CD4-positive, alpha-beta T cell treated with Interleukin-15 for 1 hour (primary cell): Measurements from ENCODE around the gene ATP8A1.
A peak's percentile ranks its signal among the peaks of the same experiment; 100 is the strongest.
"Not testable (repeated sequence)": the region's sequence is repeated elsewhere in the genome, so short reads cannot be mapped to it uniquely, and the experiment has no call there.

Experiments used
- DNase-seq: peaks from one replicate; pipeline ENCODE4 v3.0.0-alpha.2; 2020

Gene ATP8A1

DNA sequence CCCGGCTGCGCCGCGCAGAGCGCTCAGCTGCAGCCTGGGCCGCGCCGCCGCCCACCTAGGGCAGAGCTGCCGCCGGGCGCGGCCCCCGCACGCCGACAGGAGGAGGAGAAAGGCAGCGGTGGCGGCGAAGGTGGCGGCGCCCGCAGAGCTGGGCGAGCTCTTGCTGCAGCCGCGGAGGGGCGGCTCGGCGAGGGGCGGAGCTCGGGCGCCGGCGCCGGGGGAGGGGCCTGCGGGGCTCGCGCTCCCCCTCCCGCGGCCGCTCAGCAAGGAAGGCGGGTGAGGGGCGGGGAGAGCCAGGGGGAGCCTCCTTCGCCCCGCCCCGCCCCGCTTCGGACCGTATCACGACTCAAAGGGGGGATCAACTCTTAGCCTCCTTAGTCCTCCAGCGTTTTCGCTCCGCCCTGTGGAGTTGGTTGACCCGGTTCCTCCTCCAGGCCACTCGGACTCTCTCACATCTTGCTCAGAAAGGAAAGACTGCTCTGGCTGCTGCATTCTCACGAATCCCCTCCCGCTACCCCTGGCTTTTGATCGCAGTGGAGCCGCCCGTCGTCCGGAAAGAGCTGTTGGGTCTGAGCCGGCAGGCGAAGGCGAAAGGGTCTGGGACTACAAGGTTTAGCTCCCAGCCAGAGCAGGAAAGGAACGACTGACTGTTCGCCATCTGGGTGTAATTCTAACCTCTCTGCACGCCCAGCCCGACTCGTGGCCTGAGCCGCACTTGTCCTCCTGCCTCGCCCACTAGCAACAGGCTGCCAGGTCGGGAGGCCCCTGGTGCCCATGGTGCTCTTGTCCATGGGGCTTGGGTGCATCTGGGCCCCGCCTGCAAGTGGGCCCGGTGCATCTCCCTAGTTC is at the start of gene ATP8A1:
Gene ATP8A1, minus strand, starts transcription at position 162 of the 849 bp plus-strand sequence. CDS start 232 bp downstream, outside the sequence.
- peak; percentile 93 for DNase-seq

DNA sequence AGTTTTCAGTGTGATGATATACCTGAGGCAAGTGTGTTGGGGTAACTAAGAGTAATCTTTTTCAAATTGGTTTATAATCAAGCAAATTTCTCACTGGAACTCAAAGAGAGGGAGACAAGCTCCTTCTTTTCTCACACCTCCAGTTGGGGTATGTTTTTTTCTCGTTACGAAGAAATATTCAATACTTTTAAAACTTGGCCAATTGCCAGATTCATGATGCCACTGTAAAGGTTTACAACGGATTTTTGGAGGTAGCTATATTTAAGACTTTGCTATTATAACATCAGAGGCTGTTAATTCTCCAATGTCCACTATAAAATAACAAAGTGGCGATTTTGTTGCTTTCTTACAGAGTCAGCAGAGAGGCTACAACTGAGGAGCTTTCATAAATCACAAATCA is 49.2 kb upstream of the ATP8A1 start:
- no peak for DNase-seq

DNA sequence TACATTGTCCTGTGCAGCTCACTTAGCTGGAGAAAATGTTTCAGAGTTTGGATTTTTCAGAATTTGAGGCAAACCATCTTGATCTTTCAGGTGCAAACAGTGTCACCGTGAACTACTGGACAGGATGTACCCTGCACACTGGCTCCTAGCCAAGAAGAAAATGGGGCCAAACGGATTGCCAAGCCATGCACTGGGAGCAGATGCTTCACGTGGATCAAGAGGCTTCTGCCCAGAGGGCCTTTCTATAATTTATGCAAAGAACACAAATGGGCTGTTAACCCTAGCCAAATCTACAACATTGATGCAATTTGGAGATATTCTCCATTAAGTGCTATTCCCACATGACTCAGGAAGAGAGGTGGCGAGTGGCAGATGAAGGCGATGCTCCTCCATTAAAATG is 46.9 kb upstream of the ATP8A1 start:
- no peak for DNase-seq

- no peak for DNase-seq
These were observed 46.0 kb upstream of the ATP8A1 start for GRCh38 chr4:42702895-42703294.

GRCh38 chr4:42701780-42702179 is 44.9 kb upstream of the ATP8A1 start:
- not testable (repeated sequence) for DNase-seq

- no peak for DNase-seq
These were observed 33.6 kb upstream of the ATP8A1 start for GRCh38 chr4:42690537-42690936.

GRCh38 chr4:42683393-42683792 is 26.5 kb upstream of the ATP8A1 start:
- DNase-seq, result no peak

GRCh38 chr4:42678512-42678911 is 21.6 kb upstream of the ATP8A1 start:
- DNase-seq, result no peak

DNA sequence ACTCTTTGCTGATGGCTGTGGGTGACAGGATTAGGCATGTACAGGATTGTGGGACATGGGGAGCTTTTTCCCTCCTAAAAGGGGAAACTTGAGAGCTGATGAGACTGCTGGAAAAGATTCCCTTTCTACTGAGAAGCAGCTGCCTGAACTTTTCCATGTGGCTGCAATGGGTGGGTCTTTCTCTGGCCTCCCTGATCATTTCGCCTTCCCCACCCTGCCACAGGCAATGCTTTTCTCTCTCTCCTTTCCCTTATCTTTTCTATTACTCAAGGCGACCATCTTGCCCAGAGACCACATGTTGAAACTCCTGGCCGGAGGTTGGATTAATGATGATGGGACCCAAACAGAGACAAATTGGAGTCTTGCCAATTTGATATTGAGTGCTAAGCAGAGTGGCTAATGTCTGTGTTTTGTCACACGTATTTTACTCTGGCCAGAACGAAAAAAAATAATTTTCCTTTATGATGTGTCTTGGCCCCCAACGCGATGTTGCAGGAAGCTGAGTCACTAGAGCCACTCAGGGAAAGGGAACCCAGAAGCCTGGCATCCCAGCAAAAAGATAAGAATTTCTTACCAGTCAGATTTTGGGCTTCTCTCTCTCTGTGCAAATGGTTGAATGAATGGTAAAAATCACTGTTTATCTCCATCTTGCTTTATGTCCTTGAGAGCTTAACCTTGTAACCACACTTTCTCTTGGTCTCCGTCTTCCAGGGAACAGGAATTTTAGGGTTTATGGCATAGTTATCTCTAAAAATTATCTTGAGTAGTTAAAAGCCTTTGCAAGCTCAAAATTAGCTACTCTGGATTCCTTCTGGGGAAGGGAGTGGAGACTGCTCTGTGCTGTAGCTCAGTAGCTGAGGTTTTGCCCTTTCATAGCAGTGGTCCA is 19.4 kb upstream of the ATP8A1 start:
- DNase-seq, result no peak

DNA sequence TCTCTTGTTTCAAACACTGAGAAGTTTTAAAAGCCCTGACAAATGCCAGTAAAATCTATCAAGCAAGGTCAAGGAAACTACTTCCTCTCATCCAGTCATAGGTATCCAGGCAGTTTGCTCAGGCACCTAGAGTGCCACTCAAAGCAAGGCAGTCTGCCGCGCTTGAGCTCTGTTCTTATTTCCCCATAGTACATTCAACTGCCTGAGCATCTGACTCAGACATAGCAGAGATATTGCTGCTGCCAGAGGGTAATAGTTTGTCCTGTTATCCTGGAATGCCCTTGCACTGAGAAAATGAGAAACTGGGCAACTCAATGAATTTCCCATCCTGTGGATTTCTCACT is 16.1 kb upstream of the ATP8A1 start:
- DNase-seq, result no peak

- DNase-seq, result no peak
These were observed 15.6 kb upstream of the ATP8A1 start for GRCh38 chr4:42672359-42673081.

GRCh38 chr4:42671431-42672194 is 14.7 kb upstream of the ATP8A1 start:
- peak; percentile 61 for DNase-seq

DNA sequence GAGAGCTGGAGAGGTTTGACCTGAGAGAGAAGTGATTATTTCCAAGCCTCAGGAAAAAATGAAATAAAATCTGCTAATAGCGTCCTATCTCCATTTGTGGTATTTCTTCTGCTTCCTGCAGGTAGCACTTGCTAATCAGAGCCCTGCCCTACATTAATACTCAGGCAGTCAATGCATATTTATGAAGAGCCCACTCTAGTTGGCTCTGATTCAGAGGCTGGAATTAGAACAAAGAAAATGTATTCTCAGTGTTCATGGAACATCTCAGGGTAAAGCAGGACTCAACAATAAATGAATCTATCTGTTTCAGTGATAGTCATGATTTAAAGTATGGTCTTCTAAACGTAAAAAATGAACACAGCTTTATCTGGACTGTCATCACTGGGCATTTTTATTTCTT is 1.4 kb upstream of the ATP8A1 start:
- no peak for DNase-seq

- no peak for DNase-seq
These were observed 294 bp downstream of the ATP8A1 start for GRCh38 chr4:42656679-42656943.

DNA sequence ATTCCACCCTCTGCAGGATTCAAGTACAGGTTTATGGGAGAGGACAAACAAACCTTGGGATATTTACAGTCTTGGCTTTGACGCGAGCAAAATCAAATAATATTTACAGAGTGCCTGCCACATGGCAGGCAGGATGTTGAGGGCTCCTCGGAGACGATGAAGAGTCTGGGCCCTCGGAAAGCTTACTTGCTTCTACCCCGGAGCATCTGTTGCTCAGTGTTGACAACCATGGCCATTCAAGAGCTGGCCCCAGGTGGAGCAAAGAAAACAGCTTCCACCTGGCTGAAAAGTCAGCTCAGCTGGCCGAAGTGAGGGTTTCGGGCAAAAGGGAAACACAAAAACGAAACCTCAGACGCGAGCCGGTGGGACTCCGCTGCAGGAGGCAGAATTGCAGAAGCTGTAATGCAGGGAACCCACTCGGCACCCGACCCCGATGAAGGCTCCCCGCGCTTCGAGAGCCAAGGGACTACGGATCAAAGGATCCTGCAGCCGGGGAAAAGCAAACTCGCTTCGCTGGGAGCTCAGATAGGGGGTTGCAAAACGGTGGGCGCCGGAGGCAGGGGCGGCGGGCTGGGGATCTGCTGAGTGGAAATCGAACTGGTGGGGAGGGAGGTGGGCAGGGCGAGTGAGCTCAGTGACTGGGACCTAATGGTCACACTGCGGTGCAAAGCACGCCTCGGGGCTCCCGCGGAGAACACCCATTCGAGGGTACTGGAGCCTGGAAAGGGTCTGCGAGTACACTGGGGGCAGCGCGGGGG is 805 bp downstream of the ATP8A1 start:
- DNase-seq, result peak; percentile 55

GRCh38 chr4:42655269-42655637 is 1.7 kb downstream of the ATP8A1 start:
- DNase-seq, result no peak

- DNase-seq, result no peak
These were observed 2.2 kb downstream of the ATP8A1 start for GRCh38 chr4:42654631-42655268.

DNA sequence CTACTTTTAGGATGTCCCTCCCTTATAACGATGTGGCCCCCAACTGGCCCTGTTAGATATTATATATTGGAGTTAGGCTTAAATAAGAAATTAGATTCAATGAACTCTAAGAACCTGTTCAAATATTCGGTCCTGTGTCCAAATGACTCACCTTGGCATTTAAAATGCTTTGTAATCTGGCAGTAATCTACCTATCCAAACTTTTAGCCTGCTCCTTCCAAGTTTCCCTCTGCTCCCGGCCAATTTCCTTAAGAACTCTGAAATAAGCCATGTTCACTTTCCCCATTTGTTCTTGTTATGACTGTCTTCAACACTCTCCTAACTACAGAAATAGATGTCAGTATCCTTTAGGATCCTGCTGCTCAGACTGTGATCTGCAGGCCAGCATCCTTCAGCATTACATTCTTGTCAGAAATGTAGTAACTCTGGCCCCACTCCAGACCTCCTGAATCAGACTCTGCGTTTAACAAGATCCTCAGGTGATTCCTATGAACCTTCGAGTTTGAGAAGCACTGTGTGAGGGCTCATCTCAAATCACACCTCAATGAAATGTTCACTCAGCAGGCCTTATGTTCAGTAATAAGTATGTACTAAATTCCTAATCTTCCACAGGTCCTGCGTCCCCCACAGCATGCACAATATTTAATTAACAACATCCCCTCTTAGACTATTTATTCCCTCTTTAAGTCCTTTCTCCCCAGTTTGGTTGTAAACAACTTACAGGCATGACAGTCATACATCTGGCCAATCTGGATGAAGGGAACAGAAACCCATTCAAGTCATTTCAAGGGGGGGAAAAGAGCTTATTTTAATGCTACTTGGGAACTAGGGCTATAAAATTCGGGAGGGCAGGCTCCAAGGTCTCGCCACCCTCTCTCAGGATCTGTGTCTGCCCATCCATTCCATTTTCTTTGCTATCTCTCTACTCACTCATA is 3.0 kb downstream of the ATP8A1 start:
- DNase-seq, result no peak

DNA sequence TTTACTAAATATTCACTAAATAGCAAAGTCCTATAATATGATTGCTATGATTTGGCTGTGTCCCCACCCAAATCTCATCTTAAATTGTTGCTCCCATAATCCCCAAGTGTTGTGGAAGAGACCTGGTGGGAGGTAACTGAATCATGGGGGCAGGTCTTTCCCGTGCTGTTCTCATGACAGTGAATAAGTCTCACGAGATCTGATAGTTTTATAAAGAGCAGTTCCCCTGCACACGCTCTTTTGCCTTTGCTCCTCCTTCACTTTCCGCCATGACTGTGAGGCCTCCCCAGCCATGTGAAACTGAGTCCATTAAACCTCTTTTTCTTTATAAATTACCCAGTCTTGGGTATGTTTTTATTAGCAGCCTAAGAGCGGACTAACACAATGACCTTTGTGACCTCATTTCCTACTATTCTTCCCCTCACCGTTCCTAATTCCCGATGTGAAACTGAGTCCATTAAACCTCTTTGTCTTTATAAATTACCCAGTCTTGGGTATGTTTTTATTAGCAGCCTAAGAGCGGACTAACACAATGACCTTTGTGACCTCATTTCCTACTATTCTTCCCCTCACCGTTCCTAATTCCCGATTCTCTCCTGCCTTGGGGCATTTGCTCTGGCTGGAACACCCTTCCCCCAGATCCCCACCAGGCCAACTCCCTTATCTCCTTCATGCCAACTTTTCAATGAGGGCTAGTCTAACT is 4.2 kb downstream of the ATP8A1 start:
- DNase-seq, result not testable (repeated sequence)

GRCh38 chr4:42649870-42650269 is 7.0 kb downstream of the ATP8A1 start:
- no peak for DNase-seq
